CD1c-positive myeloid dendritic cell (primary cell): ENCODE data around the gene MORC2.

Experiments used
- DNase-seq: peaks from one replicate; pipeline ENCODE4 v3.0.0-alpha.2; 2016; ENCODE audit errors: extremely low spot score

The MORC2 gene

GRCh38 chr22:30889268-30889995 is 79.1 kb downstream of the MORC2 start:
- no peak for DNase-seq

- DNase-seq: no peak
Observed at GRCh38 chr22:30887861-30888260, 80.7 kb downstream of the MORC2 start.

DNA sequence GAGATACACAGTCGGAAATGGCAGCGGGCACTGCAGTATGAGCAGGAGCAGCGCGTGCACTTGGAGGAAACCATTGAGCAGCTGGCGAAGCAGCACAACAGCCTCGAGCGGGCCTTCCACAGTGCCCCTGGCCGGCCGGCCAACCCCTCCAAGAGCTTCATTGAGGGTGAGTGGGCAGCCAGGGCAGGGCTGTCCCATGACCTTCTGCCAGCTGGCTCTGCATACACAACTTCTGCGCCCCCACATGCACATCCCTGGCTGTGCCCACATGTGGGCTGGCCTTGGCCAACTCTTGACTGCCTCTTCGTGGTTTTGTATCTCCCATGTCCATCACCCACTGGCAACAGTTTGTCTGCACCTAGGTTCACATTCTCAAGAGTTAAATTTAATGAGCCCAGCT is 81.1 kb downstream of the MORC2 start:
- DNase-seq: no peak

DNA sequence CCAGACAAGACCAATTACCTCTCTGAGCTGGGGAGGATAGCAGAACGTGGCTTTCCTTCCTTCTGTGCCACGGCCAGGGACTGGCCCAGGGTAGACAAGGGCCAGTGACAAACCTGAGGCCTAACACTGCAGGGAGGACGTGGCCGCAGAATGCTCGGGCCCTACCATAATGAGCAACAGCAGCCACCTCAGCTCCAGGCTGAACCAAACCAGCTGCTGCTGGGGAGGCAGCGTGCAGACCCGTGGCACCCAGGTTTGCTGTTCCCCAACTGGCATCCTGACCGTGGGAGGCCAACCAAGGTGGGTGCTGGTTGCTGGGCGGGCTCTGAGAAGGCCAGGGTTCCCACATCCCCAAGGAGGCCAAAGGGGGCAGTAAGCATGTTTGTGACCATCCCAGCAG is 83.0 kb downstream of the MORC2 start:
- DNase-seq: no peak

GRCh38 chr22:30885001-30885366 is 83.6 kb downstream of the MORC2 start:
- no peak for DNase-seq

DNA sequence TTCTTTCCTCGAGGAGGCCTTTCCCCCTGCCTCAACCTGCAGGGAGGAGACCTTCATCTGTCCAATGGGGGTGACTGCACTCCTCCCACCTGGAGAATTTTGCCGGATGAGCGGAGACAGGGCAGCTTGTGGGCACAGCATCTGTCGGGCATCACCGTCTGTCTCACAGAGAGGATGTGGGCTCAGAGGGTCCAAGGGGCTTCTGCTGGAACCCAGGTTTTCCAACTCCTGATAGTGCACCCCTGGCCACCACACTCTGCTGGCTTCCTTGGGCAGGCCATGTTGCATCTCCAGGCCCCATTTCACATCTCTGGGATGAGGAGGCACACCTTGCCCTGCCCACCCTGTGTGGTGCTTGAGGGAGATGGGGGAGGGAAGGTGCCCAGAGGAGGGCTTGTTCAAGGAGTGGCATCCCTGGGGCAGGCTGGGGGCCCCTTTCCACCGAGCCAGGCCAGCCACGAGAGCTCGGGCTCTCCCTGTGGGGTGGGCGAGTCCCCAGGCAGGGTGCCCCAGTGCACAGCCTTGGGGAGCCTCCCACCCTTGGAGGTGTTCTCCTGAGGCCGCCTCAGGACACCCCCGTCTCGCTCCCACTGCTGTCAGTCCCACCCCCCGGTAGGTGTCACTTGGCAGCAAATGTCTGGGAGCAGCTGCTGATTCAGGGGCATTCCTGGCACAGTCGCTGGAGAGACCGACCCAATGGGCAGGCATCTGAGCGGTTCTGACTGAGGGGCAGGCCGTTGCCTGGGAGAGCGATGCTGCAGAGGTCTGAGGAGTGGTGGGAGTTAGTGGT is 84.2 kb downstream of the MORC2 start:
- no peak for DNase-seq

DNA sequence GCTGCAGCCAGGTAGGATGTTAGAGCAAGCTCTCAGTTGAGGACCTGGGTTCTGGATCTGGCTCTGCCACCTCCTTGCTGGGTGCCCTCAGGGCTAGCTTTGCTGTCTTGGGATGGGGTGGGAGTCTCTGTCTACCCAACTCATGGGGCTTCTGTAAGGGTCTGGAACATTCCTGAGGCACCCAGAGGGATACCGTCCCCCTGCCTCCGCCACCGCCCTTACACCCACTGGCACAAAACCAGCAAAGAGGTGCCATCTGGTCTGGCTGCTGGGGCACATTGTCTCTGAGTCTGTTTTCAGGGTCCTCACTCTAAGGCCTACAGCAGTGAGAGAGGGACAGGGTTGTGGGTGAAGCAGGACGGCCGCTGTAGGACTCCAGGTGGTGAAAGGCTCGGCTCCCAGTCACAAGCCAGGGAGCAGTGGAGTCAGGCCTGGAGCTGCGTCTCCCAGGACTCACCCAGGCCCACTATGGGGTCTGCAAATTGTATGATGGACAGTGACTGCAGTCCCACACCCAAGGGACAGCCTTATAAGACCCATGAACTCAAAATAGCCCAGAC is 84.9 kb downstream of the MORC2 start:
- DNase-seq: no peak

DNA sequence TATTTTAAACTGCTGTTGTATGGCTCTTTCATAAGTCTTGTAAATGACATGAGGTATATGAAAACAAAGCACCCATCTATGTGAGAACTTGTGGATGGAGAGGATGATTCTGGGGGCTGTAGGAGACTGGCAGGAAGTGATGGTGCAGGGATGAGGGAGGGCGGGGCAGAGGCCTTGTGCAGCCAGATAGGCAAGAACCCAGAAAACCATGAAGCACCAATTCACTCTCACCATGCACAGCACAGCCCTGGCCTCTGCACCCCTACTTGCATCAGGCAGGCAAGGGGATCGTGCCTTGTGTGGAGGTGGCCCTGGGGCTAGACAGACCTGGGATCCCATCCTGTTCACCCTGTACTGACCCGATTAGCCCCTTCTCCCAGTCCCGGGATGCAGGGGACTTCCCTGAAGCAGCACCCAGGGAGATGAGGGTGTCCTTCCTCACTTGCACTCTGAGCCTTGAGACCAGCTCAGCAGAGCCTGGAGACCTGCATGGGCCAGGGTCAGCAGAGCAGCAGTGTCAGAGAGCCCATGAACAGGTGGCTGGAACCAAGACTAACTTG is 85.5 kb downstream of the MORC2 start:
- no peak for DNase-seq

GRCh38 chr22:30882184-30882717 is 86.3 kb downstream of the MORC2 start:
- no peak for DNase-seq

DNA sequence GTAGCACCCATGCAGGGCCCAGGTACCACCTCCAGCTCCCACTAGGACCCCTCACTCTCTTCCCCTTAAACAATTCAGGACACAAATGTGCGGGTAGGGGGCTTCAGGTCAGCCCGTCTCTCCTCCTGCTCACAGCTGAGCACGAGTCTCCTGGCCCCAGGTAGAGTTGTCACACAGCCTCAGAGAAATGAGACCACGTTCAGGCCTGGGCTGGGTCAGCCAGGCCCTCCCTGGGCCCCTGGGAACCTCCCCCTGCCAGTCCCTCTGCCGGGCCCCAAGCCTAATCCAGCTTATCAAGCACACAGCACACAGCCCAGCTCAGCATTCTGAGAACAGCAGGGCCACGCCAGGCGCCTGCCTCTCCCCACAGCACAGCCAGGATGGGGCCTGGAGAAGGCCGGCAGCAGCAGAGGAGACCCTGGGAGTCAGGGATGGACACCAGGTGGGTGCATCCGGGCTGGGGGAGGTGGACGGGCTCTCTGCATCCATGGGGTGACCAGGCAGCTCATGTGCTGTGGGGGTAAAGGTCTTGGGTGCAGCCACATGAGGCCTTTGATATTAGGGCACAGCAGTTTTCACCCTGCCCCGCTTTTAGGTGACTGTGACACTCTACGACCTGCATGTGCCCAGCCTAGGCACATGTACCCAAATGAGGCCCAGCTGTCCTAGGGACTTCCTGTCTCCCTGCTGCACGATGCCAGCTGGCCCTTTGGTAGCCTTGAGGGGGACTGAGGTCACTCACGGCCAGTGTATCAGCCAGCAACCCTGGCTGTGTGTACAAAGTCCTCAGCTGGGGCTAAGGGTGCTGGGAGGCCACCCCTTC is 87.0 kb downstream of the MORC2 start:
- DNase-seq: no peak

DNA sequence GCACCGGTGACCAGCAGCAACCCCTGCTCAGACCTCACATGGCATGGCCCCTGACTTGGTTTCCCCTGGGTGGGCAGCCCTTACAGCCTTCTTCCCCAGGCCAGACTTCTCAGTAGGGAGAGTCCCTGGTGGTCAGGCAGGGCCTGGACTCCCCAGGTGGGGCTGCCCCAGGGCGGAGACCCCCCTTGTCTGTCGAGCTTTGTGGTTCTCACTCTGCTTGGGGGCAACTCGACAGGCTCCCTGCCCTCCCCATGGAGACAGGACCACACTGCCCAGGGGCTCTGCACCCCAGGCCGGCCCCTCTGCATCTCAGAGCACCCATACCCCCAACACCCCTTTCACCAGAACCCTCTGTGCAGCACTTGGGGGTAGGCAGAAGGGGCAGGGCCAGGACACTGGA is 87.7 kb downstream of the MORC2 start:
- DNase-seq: no peak

- no peak for DNase-seq
Observed at GRCh38 chr22:30880181-30880601, 88.4 kb downstream of the MORC2 start.

- no peak for DNase-seq
Observed at GRCh38 chr22:30879415-30879797, 89.2 kb downstream of the MORC2 start.

- DNase-seq: no peak
Observed at GRCh38 chr22:30878516-30879414, 89.8 kb downstream of the MORC2 start.

DNA sequence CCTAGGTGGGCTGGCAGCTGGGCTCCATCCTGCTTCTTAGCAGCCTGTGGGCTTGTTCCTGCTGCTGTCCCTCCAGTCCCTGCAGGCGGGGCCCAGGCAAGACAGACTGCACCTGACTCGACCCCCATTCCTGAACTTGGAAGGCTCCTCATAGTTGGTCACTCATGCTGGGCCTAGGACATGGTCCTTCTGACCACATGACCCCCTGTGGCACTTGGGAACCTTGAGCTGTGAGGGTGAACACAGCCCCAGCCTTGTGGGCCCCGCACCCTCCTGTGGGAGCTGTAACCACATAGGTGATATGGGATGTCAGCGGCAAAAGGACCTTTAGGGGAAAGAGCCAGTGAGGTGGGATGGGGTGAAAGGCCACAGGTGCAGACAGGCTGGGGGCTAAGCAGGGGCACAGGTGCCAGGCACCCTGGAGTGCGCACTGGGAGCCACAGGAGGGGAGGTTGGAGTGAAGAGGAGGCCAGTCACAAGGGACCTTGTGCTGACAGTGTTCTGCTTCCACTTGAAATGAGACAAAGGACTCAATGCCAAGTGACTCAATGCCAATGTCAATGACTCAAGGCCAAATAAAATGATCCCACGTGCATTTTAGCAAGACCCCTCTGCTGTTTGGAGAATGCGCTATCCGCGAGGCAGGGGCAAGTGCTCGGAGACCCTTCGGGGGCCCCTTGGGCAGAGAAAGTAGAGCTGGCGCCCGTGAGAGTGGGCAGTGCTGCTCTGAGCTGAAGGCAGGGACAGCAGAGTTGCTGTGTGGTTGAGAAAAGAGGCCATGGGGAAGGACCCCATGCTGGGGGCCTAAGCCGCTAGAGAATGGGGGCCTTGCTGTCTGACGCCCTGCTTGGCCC is 90.7 kb downstream of the MORC2 start:
- DNase-seq: no peak

DNA sequence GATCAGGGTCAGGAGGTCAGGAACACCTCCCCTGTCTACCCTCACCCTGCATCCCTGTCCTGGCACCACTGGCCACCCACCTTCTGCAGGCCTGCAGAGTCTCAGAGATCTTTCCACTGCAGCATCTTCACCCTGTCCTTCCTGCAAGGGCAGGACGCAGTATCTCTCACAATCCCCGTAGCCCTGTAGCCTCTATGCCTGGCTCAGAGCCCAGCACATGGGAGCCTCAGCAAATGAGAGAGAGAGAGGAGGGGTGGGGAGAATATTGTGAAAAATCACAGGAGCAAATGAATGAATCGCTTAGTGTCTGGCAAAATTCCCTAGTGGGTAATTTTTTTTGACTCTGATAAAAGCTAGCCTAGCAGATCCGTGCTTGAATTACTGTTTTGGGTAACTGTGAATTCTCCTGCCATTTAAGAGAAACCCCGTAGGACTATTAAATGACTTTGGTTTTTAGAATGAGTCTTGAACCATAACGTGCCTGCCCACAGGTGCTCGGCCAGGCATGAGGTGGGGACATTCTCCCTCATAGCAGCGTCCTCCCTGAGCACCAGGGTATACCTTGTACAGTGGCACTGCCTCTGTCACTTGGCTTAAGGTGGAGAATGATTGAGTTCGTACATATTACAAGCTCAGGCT is 91.5 kb downstream of the MORC2 start:
- no peak for DNase-seq

DNA sequence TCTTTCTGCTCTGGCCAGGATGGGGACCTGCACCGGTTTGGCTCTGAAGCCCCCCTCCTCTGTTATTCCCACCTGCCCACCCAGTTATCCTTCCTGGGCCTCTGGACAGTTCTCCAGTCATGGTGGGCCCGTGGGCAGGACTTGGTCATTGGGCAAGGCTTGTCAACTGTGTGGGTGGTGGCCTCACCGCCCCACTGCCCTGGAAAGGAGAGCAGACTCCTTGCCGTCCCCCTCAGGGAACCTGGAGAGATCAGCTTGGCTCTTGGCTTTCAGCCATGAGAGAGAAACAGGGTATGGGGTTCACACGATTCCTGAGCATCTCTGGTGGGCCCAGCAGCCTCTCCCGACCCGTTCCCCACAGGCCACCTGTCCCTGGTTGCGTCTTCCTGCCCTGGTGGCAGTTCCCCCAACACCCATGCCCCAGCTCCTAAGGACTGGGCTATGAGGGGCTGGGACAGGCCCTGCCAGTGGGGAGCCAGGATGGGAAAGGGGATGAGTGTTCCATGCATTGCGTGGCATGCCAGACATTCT is 92.3 kb downstream of the MORC2 start:
- no peak for DNase-seq

GRCh38 chr22:30875481-30876215 is 92.9 kb downstream of the MORC2 start:
- no peak for DNase-seq
